Measurements from ENCODE around the gene CAPZB. TPM values are rescaled to one million over a fixed set of nuclear protein-coding genes. Genes with fewer than 3 reads are reported as not detected.

Gene CAPZB
- total and polyA plus RNA-seq, 11 donors = 77.8 to 348 (median 237) TPM

DNA sequence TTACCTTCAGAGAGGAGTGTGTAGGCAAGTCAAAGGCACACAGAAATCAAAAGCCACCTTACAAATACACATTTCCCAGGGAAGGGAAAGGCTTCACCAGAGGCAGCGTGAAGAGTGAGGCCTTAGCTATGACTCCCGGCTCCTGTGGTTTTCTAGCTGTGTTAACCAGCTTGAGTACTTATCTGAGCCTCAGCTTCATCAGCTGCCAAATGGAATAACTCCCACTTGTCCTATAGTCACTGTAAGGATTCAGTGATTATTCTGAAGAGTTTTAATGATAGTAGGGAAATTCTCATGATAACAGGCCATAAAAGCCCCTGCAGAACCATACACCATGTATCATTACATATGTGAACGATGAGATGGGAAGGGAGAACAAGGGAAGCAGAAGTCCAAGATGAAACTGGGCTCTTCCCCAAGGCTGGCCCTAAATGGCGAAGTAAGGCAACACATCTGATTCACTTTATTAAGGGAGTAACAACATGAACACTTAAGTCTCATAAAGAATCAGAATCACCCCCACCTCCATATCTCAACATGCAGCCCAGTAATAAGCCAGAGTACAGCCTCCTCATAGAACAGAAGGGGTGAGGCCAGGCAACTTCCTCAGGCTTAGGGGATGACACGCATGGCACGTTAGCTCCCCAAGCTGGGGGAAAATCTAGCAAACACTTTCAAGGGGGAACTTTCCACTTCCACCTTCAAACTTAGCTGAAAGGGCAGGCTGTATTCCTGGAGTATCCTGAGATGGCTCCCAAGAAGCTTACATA is 109.5 kb downstream of the CAPZB start:
- no peak for ATAC-seq
- Histone ChIP-seq H3K9me3 (no peaks in the 10 kb centered on the region), H3K27ac (peak overlapping the region in 7 of 12 donors; percentile 7 to 57 (median 23)), H3K27me3 (no peaks in the 10 kb centered on the region), H3K36me3 (peaks cover 0 to 91% (median 68%) of the 10 kb centered on the region in 9 donors), H3K4me1 (peaks cover 0 to 47% (median 12%) of the 10 kb centered on the region in 12 donors), H3K4me3 (no peak overlapping the region)
- no peak for TF ChIP-seq POLR2A (IDR thresholded peaks at IDR 0.05)
- TF ChIP-seq, protein P1, sequence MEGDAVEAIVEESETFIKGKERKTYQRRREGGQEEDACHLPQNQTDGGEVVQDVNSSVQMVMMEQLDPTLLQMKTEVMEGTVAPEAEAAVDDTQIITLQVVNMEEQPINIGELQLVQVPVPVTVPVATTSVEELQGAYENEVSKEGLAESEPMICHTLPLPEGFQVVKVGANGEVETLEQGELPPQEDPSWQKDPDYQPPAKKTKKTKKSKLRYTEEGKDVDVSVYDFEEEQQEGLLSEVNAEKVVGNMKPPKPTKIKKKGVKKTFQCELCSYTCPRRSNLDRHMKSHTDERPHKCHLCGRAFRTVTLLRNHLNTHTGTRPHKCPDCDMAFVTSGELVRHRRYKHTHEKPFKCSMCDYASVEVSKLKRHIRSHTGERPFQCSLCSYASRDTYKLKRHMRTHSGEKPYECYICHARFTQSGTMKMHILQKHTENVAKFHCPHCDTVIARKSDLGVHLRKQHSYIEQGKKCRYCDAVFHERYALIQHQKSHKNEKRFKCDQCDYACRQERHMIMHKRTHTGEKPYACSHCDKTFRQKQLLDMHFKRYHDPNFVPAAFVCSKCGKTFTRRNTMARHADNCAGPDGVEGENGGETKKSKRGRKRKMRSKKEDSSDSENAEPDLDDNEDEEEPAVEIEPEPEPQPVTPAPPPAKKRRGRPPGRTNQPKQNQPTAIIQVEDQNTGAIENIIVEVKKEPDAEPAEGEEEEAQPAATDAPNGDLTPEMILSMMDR (IDR thresholded peaks at IDR 0.05) = no peak
- intact Hi-C loops (cut with DNase I) = no loop called here
- WGBS, 4 donors = 70 to 91% (median 78%) methylated on average over 4 to 6 of the region's 6 CpGs
- no peak for DNase-seq

DNA sequence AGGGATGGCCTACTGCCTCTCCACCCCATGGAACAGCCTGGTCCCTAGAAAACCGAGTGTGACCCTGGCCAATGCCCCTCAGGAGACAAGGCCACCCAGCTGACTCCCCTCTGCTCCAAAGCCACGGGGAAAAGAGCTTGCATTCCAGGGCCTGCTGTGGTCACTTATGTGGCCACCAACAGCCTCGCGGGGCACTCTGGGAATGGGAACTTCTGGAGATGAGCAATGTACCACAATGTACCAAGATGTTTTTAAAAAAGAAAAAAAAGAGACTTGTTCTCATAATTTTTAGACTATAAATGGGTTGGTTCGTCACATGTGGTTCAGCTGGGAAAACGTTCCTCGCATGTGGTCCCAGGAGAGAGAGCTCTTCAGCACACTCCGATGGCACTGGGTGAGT is 110.4 kb downstream of the CAPZB start:
- peaks cover 0 to 82% (median 60%) of the 10 kb centered on the region in 9 donors for H3K36me3 ChIP-seq
- H3K27me3 ChIP-seq = no peaks in the 10 kb centered on the region
- H3K9me3 ChIP-seq = no peaks in the 10 kb centered on the region
- DNase-seq = no peak
- H3K27ac ChIP-seq = peak overlapping the region in 5 of 12 donors; percentile 3 to 57 (median 49)
- peaks cover 3 to 56% (median 19%) of the 10 kb centered on the region in 12 donors for H3K4me1 ChIP-seq
- no peak overlapping the region for H3K4me3 ChIP-seq
- no peak for ATAC-seq
- TF ChIP-seq POLR2A (IDR thresholded peaks at IDR 0.05) = no peak
- TF ChIP-seq, protein P1 (IDR thresholded peaks at IDR 0.05) = no peak
- intact Hi-C loops (cut with DNase I) = no loop called here
- 77 to 87% (median 82%) methylated on average over 8 of the region's 8 CpGs for WGBS, 4 donors

- Histone ChIP-seq H3K27ac (peak overlapping the region in 6 of 12 donors; percentile 3 to 57 (median 43)), H3K9me3 (no peaks in the 10 kb centered on the region), H3K36me3 (peaks cover 0 to 78% (median 53%) of the 10 kb centered on the region in 9 donors), H3K4me3 (no peak overlapping the region), H3K4me1 (peaks cover 3 to 63% (median 25%) of the 10 kb centered on the region in 12 donors), H3K27me3 (no peaks in the 10 kb centered on the region)
- ATAC-seq = no peak
- 82 to 88% (median 84%) methylated on average over 10 to 14 of the region's 14 CpGs for WGBS, 4 donors
- TF ChIP-seq POLR2A (IDR thresholded peaks at IDR 0.05) = no peak
- TF ChIP-seq, protein P1 (IDR thresholded peaks at IDR 0.05) = peak in 4 of 12 donors; percentile 12 to 22 (median 18)
- intact Hi-C loops (cut with DNase I) = no loop called here
- peak in 1 of 5 donors; percentile 20 for DNase-seq
Measured at GRCh38 chr1:19374083-19374801, 111.1 kb downstream of the CAPZB start.
